HG03439 (cell line): ENCODE results near the gene FBLN1.

ENCODE experiments used
- ATAC-seq: cut with Tn5 transposase; IDR thresholded peaks from one replicate; pipeline ENCODE4 v1.9.1; 2021; ENCODE audit warnings: mild to moderate bottlenecking, moderate library complexity; ENCODE audit not compliant: unreplicated experiment

Gene FBLN1

DNA sequence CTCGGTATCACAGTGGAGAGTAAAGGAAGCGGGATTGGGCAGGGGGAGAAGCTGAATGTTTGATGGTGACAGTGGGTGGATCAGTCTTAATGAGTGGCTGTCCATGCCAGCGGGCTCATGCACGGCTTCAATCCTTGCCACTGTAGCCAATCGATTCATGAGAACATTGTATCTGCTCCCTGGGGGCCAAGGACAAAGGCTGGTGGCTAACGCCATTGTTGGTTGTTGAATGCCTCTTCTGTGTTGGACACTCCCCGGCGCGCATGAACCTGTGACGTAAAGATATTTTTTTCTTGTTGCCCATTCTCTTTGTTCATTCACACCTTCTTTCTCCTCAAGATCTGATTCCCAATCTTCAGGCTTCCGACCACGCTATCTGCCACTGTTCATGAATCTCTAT, 148.0 kb downstream of the FBLN1 start:
- no peak for ATAC-seq
